Chondrocyte (in vitro differentiated cells): ENCODE data around the gene CNTROB. TPM values are rescaled to one million over a fixed set of nuclear protein-coding genes. Genes with fewer than 3 reads are reported as not detected.

ENCODE experiments used
- DNase-seq: peaks from one replicate; pipeline ENCODE4 v3.0.0; 2021; ENCODE audit warnings: mixed read lengths, low spot score
- H3K27ac Mint-ChIP-seq: one replicate; pipeline ENCODE4 v1.8.0; 2021; ENCODE audit warnings: mild to moderate bottlenecking, moderate library complexity, mixed read lengths; ENCODE audit not compliant: unreplicated experiment
- H3K27me3 Mint-ChIP-seq: 2 replicates; pipeline ENCODE4 v1.8.0; 2021; ENCODE audit warnings: low read depth, mixed read lengths
- H3K36me3 Mint-ChIP-seq: 2 replicates; pipeline ENCODE4 v1.8.0; 2021; ENCODE audit warnings: low read depth, mixed read lengths
- H3K4me1 Mint-ChIP-seq: 2 replicates; pipeline ENCODE4 v1.8.0; 2021; ENCODE audit warnings: low read depth, mild to moderate bottlenecking, mixed read lengths
- H3K4me3 Mint-ChIP-seq: one replicate; pipeline ENCODE4 v1.8.0; 2021; ENCODE audit warnings: mild to moderate bottlenecking, moderate library complexity, mixed read lengths; ENCODE audit not compliant: unreplicated experiment
- H3K9me3 Mint-ChIP-seq: 2 replicates; pipeline ENCODE4 v1.8.0; 2021; ENCODE audit warnings: low read depth, mixed read lengths
- CTCF ChIP-seq: fragments of 200-600 bp; sonication (generic); IDR thresholded peaks from 2 replicates; pipeline ENCODE4 v1.5.0; 2021; ENCODE audit warnings: antibody characterized with exemption, mild to moderate bottlenecking, moderate library complexity
- total RNA-seq: library from RNA; stranded (reverse); gene quantifications from 3 replicates; pipeline ENCODE4 v1.2.1, GENCODE V29; 2021

CNTROB gene
- total RNA-seq, 1 donor from 2014 or later = 28.7 TPM

- TF ChIP-seq CTCF = no peak
- H3K27me3 Mint-ChIP-seq = peaks cover 7% of the 10 kb centered on the region
- H3K9me3 Mint-ChIP-seq = peaks cover 11% of the 10 kb centered on the region
- no peak overlapping the region for H3K27ac Mint-ChIP-seq
- H3K36me3 Mint-ChIP-seq = peaks cover 9% of the 10 kb centered on the region
- no peak for DNase-seq
- no peaks in the 10 kb centered on the region for H3K4me1 Mint-ChIP-seq
- H3K4me3 Mint-ChIP-seq = no peak overlapping the region
Measured at GRCh38 chr17:7977805-7978204, 45.8 kb downstream of the CNTROB start.

- Mint-ChIP-seq H3K4me1 (no peaks in the 10 kb centered on the region), H3K4me3 (no peak overlapping the region), H3K9me3 (no peaks in the 10 kb centered on the region), H3K27ac (no peak overlapping the region), H3K27me3 (peaks cover 4% of the 10 kb centered on the region), H3K36me3 (no peaks in the 10 kb centered on the region)
- TF ChIP-seq CTCF = no peak
- DNase-seq = no peak
Measured at GRCh38 chr17:7982173-7982572, 50.2 kb downstream of the CNTROB start.

- Mint-ChIP-seq H3K36me3 (no peaks in the 10 kb centered on the region), H3K9me3 (no peaks in the 10 kb centered on the region), H3K27me3 (peaks cover 8% of the 10 kb centered on the region), H3K4me1 (no peaks in the 10 kb centered on the region), H3K4me3 (no peak overlapping the region), H3K27ac (no peak overlapping the region)
- no peak for DNase-seq
- peak; percentile 52 for TF ChIP-seq CTCF
Measured at GRCh38 chr17:7982666-7983065, 50.7 kb downstream of the CNTROB start.

GRCh38 chr17:7984904-7985303 lies 52.9 kb downstream of the CNTROB start:
- Mint-ChIP-seq H3K27me3 (peaks cover 7% of the 10 kb centered on the region), H3K27ac (no peak overlapping the region), H3K36me3 (no peaks in the 10 kb centered on the region), H3K4me1 (no peaks in the 10 kb centered on the region), H3K4me3 (no peak overlapping the region), H3K9me3 (no peaks in the 10 kb centered on the region)
- no peak for DNase-seq
- TF ChIP-seq CTCF = no peak

- no peak for DNase-seq
- H3K4me1 Mint-ChIP-seq = no peaks in the 10 kb centered on the region
Measured at GRCh38 chr17:7987112-7987893, 55.3 kb downstream of the CNTROB start.

More at GRCh38 chr17:7987112-7987893, 55.3 kb downstream of the CNTROB start:
- no peak for TF ChIP-seq CTCF
- no peaks in the 10 kb centered on the region for H3K9me3 Mint-ChIP-seq
- no peak overlapping the region for H3K4me3 Mint-ChIP-seq
- no peaks in the 10 kb centered on the region for H3K36me3 Mint-ChIP-seq
- no peak overlapping the region for H3K27ac Mint-ChIP-seq
- peaks cover 5% of the 10 kb centered on the region for H3K27me3 Mint-ChIP-seq
